GM18498 (cell line): ENCODE data around the gene CDH5.

Source experiments
- ATAC-seq: cut with Tn5 transposase; IDR thresholded peaks from one replicate; pipeline ENCODE4 v1.9.1; 2021; ENCODE audit warnings: mild to moderate bottlenecking, moderate library complexity; ENCODE audit not compliant: unreplicated experiment

Gene CDH5

DNA sequence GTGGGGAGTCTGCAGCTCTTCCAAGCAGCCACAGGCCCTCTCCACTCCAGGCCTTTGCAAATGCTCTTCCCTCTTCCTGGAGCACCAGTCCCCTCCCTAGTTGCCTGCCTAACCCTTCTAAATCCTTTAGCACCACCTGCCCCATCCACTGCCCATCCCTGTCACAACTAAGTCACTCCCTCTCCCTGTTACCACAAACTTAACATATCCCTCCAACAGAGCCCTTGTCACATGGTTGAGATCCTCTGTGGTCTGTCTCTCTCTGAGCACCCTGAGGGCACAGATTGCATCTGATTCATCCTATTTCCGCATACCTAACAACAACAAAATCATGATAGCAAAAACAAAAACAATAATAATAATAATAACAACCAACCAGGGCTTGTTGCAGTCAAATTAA, 49.6 kb downstream of the CDH5 start:
- no peak for ATAC-seq

DNA sequence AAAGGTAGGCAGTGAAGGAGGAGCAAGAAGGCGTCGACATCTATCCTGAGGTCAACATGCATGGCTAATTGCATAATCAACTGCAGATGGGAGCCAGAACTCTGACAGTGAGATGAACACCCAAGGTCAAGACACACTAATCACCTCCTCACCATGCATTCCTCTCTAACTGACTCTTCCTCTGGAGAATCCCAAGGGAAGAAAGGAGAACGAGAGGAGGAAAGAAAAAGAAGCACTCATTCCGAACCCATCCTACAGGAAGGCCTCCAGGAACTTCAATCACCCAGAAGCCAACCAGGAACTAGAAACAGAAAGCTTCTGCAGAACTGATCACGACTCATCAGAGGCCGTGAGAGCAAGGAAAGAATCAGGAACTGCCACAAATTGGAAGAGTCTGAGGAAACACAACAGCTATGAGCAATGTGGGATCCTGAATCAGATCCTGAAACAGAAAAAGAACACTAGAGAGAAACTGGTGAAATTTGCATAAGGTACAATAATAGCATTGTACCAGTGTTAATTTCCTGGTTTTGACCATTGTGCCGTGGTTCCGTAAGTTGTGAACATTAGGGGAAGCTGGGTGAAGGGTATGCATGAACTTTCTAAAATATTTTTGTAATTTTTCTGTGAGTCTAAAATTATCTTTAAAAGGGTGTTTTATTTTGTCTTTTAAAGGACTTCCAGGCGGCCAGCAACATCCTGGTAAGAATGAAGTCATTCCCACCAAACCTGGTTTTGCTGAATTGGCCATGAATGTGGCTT, 50.6 kb downstream of the CDH5 start:
- no peak for ATAC-seq

DNA sequence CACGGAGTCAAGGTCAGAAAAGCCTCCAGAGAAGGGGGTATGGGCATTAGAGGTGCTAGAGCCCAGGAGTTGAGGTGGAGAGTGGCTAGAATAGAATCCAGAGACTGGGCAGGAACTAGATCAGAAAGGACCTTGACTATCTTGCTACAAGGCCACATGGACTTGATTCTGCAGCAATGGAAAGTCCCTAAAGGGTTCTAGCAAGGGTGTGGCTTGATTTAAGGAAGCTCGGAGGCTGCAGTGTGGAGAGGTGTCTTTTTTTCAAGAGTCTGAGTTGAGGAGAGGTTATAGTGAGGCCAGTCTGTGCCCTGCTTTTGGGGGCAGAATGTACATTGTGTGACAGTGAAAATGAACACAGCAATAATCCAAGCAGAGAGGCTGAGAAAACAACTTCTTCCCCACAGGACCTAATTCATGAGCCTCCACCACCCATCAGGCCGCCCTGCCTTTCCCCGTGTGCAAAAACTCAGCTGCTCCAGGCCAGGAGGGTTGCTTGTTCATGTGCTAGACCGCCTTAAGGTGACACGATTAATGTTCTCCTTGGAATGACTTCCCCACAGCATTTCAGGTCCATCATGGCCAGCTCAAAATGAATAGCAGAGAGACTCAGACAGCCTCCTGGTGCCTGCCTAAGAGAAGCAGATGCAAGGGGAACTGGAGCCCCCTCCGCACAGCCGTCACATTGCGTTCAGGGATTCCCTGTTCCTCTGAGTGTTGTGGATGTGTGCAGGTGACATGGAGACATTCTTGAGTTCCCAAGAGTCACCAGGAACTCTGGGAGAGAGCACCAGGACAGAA, 51.9 kb downstream of the CDH5 start:
- no peak for ATAC-seq

DNA sequence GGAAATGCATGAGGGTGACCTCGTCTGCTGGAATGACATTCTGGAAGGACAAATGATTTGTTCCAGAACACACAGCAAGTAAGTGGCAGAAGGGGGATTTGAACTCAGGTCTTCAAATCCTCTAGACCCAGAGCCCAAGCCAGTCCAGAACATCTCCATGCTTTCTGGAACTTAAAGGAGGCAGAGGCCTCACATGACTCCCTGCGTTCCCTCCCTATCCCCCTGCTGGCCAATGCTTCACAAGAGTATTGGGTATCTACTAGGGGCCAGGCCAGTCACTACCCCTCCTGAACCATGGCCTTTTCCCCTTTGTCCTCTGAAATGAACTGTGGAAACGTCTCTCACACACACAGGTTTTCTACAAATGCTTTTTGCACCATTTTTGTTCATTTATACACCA, 53.0 kb downstream of the CDH5 start:
- no peak for ATAC-seq

DNA sequence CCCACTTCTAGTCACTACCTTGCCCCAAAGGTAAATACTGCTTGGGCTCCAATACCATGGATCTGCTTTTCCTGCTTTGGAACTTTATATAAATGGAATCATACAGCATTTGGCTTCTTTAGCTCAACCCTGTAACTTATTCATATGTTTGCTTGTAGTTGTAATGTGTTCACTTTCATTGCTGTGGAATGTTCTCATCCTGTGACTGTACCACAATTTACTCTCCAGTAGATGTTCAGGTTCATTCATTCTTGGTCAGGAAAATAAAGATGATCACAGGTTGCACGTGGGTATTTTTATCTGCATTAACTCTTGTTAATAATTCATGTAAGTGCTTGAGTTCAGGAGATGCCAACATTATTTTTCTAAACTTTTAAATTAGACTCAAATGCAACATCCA, 53.9 kb downstream of the CDH5 start:
- no peak for ATAC-seq

DNA sequence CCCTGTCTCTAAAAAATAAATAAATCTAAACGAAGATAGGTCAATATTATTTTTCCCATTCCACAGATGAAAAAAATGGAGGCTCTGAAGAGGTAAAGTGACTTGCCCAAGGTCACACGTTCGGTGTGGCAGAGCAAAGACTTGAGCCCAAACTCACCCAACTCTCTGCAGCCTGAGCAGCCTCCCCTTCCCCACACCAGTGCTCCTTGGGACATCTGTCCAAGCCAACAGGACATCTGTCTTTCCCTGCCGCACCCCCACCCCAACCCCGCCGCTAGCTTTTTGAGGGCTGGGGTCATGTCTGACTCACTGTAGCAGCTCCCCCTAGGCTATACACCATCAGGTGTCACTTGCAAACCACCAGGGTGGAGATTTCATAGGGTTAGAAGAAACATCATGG, 55.4 kb downstream of the CDH5 start:
- no peak for ATAC-seq

DNA sequence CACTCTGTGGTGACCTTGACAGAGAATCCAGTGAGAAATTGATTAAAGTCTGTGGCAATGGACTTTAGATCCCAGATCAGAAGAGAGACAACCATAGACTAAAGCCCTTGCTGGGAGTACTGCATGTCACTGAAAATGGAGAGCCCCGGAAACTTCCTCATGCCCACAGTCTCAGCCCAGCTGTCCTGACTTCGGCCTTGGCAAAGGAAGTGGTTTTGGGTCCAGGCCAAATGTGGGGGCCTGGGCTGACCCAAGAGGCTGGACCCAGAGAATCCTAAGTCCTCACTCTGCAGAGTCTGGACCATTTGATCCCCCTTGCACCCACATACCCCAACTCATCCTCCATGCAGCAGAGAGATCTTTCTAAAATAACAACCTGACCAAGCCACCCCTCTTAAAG, 55.9 kb downstream of the CDH5 start:
- ATAC-seq: no peak

DNA sequence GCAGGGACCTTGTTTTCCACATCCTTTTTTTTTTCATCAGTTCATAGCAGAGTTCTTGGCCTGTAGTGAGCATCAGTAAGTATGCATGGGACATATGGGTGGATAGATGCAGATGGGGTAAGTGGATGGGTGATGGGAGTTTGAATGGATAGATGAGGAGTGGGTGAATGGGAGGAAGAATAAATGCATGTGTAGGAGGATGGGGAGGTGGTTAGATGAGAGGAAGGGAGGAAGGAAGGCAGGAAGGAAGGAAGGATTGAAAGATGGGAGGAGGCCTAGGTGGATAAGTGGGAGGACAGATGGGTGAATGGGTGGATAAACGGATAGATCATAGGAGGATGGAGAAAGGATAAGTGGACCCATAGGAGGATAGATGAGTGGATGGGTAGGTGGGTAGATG, 56.7 kb downstream of the CDH5 start:
- no peak for ATAC-seq

DNA sequence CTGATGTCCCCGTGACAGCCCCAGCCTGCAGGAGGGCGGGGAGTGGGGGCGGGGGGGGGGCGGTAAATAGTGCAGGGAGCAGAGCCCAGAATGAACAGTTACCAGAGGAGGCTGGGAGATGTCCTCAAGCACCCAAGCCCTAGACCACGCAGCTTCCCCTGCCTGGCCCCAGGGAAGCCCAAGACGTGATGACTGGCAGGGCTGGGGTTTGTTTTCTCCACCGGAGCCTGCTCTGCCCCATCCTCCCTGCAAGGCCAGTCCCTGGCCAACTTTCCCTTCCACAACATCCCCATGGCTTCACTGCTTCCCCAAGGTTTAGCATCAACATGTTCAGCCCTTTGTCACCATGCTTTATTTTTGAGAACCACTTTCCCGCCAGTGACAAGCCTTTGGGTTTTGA, 59.2 kb downstream of the CDH5 start:
- no peak for ATAC-seq

DNA sequence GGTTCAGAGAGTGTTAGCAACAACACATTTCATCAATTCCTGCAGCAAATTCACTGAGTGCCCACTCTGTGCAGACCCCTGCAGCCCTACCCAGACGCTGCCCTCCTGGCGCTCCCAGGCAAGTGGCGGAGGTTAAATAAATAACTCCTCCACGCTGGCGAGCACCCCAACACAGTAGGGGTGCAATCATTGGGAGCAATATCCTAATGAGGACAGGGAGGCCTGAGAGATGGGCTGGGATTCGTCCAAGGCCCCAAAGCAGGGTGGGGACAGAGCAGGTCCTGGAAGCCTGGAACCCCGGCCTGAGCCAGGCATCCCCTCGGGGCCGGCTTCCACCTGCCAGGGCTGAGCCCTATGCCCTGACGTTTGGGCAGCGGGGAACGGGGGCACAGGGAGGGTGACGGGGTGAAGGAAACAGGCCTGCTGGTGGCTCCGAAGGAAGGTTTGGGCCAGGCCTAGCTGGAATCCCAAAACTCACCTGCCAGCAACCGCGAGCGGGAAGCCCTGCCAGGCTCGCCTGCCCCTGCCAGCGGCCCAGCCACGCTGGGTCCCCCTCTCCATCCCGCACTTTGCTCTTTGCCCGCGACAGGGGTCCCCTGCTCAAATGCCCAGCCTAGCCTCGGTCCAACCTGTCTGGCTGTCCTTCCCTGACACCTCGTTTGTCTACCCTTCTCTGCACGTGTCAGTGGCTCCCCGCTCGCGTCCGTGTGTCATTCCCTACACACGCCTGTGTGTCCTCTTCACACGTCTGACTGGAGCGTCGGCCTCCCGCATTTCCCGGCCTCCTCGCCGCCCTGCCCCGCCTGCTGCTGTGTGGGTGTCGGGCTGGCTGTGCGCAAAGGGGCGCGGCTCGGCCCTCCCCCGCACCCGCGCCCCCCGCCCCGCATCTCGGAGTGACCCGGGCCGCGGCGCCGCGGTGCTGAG, 59.9 kb downstream of the CDH5 start:
- ATAC-seq: no peak

DNA sequence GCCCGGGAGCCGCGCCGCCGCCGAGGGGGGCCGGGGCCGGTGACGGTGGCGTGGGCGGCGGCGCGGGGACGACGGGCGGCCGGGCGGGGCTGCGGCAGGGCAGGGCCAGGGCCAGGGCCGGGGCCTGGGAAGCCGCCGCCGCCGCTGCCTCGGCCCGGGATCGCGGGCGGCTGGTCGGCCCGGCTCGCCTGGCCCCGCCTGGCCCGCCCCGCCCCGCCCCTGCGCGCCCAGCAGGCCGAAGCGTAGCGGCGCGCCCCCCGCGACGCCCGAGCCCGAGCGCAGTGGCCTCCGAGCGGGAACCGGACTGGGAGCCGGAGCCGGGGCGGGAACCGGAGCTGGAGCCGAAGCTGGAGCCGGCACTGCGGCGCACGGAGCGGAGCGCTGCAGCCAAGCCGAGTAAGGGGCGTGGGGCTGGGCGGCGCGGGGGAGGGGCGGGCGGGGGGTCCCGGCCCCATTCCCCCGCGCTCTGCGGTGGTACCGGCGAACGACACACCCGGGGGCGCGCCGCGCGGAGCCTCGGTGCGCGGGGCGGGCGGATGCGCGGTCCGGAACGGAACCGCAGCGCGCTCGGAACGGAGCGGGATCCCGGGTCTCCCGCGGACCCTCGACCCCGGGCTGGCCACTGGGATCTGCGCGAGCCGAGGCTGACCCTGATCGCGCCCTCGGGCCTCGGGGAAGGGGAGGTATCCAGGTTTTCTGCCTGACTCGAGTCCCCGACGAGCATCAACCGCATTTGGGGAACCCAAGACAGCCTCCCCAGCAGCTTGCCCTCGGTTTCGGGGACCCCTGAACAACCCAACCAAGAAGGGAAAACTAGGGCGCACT, 60.8 kb downstream of the CDH5 start, which contains the start of gene BEAN1:
Gene BEAN1 (plus strand): TSS at position 260 of the 825 bp plus-strand sequence. CDS start 10,382 bp downstream, outside the sequence.
- no peak for ATAC-seq

DNA sequence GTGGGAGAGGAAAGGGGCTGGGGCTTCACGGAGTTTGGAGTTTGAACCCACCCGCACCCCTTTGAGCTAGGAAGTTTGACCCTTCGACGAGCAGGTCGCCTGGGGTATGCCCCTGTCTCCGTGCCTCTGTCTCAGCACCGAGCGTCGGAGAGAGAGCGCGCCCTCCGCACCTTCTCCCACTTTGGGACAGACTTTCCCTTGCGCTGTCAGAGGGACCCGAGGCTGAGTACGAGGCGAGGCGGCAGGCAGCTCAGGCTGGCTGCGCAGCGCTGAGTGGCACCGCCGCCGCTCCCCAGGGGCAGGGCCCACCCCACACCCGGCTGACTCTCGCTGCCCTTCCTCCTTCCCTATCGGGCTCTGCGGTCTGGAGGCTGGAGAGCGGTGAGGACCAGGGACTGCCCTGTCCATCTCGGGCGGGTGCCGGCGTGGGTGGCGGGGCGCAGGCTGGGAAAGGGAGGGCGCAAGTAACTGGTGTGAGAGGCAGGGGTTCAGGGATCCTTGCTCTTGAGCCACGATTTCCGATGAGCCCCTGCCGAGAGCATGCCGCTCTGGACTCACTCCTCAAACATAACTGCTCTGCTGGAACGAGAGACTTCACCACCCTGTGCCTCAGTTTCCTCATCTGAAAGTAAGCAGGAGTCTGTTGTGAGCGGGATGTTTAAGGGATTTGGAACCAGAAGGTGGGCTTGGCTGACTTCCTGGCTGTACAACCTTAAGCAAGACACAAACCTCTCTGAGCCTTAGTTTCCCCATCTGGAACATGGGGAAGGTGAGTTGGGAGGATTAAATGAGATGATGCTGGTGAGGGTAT, 61.6 kb downstream of the CDH5 start:
- no peak for ATAC-seq

DNA sequence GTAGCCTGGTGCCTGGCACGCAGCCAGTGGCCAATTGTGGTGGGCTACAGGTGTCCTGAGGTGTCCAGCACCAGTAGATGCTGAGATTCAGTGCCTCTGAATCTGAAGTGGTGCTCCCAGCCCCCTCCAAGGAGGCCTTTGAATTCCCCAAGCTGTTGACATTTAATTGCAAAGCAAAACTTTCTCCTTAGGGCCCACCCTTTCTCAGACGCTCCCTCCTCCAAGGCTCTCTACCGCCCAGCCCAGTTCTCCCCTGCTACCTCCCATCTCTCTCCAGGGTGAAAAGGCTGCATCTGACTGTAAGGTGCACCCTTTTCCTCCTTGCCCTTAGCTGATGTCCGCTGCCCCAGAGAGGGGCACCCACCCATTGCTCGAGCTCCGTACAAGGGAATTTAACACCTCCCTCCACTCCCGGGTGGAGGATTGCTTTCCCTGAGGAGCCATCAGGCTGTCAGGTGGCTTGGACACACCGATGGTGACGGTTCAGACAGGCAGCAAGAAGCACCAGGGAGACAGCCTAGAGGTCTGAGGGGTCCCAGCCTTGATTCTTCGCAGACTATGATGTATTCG, 62.3 kb downstream of the CDH5 start:
- no peak for ATAC-seq

DNA sequence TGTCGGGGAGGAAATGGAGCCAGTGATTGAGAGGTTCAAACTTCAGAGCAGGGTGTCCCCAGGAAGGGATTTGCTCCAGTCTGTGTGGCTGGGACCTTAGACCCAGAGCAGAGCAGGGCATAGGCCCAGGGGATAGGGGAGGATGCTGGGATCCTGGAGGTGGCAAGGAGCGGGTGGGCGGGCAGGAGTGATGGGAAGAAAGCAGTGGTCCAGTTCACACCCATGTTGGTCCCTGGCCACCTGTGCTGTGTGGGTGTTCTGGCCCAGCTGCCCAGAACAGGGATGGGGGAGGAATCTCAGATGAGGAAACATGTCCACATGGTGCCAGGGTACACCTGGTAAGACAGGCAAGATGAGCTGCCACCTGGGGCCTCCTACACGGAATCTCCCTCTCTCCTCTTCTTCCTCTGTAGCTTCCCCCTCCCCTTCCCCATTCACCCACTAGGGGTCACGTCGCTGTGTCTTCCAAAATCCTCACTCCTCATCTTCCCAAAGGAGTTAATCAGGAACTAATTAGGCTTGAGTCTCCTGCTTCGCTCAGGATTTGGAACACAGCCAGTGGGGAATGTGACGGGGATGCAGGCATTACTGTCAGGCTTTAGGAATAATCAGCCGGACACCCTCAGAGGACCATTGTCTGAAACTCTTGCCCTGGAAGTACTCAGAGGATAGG, 62.9 kb downstream of the CDH5 start:
- no peak for ATAC-seq

DNA sequence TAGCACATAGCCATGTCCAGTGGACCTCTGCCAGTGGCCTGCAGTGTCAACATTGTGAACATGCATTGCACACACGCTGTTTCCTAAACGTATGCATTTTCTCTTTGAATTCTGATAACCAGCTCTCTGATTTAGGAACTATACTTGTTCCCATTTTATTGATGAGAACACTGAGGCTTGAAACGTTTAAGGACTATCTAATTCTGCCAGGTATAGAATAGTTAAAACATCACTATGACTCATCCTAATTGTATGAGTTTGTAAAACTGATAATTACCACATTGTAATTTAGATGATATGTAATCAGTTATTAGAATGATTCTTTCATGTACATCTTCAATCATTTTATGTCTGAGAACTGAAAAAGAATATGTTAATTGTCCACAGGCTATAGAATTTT, 63.7 kb downstream of the CDH5 start:
- ATAC-seq: no peak

DNA sequence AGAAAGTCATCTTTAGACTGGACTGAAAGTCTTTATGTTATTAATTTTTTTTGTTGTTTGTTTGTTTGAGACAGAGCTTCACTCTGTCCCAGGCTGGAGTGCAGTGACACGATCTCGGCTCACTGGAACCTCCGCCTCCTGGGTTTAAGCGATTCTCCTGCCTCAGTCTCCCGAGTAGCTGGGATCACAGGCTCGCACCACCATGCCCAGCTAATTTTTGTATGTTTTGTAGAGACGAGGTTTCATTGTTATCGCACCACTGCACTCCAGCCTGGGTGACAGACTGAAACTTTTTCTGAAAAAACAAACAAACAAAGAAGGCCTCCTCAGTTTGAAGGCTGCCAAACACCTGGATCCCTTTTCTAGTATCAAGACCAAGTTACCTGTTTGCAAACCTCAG, 65.3 kb downstream of the CDH5 start:
- no peak for ATAC-seq

DNA sequence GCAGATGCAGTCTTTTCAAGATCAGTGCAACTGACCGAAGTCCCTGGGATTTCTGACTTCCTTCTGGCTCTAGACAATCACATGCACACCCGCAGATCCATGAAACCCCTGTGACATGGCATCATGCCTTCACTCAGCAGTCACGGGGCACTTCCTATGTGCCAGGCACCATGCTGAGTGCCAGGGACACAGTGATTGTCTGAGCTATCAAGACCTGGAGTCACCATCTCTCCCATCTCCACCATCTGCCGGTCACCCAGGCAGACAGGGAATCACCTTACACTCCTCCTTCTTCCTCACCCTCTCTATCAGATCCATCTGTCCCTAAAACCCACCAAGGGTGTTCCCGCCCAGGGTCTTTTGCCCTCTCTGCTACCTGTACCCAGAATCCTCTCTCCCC, 65.9 kb downstream of the CDH5 start:
- ATAC-seq: no peak

DNA sequence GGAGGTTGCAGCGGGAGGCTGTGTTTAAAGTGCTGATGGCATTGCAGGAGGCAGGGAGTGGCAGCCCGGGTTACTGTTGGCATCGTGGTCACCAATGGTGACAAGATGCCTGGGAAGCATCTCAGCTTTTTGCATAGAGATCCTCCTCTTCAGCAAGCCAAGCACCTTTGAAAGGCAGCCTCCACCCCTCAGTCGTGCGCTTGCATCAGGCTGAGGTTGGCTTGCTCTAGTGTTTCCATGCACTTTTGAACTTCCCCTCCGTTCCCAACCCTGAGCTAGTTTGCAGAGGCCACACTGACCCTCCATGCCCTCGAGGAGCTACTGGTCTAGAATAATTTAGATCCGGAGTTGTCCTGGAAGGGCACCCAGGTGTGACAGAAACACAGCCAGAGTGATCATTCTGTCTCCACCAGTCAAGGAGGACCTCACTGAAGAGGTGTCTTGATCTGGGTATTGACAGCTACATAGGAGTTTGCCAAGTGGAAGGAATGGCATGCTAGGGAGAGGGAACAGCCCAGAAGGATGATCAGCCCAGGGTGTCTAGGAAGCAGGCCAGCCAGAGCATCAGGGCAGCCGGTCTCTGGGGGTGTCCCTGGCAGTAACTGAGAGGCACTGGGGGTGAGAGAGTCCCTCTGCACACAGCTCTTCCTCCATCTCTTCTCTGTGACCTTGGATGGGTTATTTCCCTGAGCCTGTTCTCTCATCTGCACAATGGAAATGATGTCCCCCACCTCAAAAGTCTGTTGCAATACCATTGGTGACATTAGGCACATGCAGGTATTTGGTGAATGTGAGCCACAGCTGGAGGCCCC, 68.3 kb downstream of the CDH5 start:
- no peak for ATAC-seq
